ENCODE results near the gene SERPINC1. TPM values are rescaled to one million over a fixed set of nuclear protein-coding genes. Genes with fewer than 3 reads are reported as not detected.
"Not testable (repeated sequence)": the region's sequence is repeated elsewhere in the genome, so short reads cannot be mapped to it uniquely, and the experiment has no call there.

The SERPINC1 gene
- total RNA-seq: 0.16 TPM in 1 of 2 replicates, not detected in the other

DNA sequence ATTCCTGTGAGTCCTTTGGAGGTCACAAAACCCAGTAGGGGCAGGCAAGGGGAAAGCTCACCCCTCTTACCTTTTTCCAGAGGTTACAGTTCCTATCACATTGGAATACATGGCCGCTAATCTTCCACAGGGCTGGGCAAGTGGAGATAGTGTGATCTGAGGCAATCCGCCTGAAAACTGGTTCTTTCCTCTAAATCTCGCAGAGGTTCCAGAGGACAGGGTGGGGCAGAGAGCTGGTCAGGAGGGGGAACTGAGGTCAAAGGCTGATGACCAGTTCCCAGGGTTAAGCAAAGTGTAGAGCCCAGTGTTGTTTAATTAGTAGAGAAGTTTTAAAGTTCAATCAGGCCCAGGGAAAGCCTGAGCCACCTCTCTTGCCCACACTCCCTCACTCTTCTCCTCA lies at the start of gene SERPINC1:
Gene SERPINC1 (minus strand): TSS at position 179 of the 400 bp plus-strand sequence. CDS start 68 bp downstream, at position 111.
- Mint-ChIP-seq H3K27me3 (ENCODE audit: low read depth) (no peaks in the 10 kb centered on the region), H3K4me3 (ENCODE audit: low read depth) (no peak within 1 kb of the TSS), H3K27ac (no peak within 1 kb of the TSS), H3K36me3 (ENCODE audit: low read depth) (no peaks in the 10 kb centered on the region), H3K9me3 (no peaks in the 10 kb centered on the region), H3K4me1 (ENCODE audit: low read depth) (no peaks in the 10 kb centered on the region)
- intact Hi-C loops (cut with micrococcal nuclease): no loop called here
- no peak for DNase-seq (ENCODE audit: low spot score)

- H3K9me3 Mint-ChIP-seq; H3K4me1 Mint-ChIP-seq (ENCODE audit: low read depth); H3K27me3 Mint-ChIP-seq (ENCODE audit: low read depth); H3K27ac Mint-ChIP-seq; H3K4me3 Mint-ChIP-seq (ENCODE audit: low read depth); DNase-seq (ENCODE audit: low spot score): not testable (repeated sequence)
- intact Hi-C loops (cut with micrococcal nuclease): loop anchor here (10.0 kb wide), 1 partner anchor 249 kb away; no protein-coding TSS in a partner anchor
- peaks cover 51% of the 10 kb centered on the region for H3K36me3 Mint-ChIP-seq (ENCODE audit: low read depth)
Observed at GRCh38 chr1:173965896-173966295, 48.8 kb upstream of the SERPINC1 start.

- peaks cover 65% of the 10 kb centered on the region for H3K36me3 Mint-ChIP-seq (ENCODE audit: low read depth)
- no peak overlapping the region for H3K27ac Mint-ChIP-seq
- DNase-seq (ENCODE audit: low spot score): no peak
- H3K27me3 Mint-ChIP-seq (ENCODE audit: low read depth): no peaks in the 10 kb centered on the region
- intact Hi-C loops (cut with micrococcal nuclease): loop anchor here (10.0 kb wide), 1 partner anchor 251 kb away; no protein-coding TSS in a partner anchor
- no peak overlapping the region for H3K4me3 Mint-ChIP-seq (ENCODE audit: low read depth)
- no peaks in the 10 kb centered on the region for H3K9me3 Mint-ChIP-seq
- peaks cover 6% of the 10 kb centered on the region for H3K4me1 Mint-ChIP-seq (ENCODE audit: low read depth)
Observed at GRCh38 chr1:173963477-173963876, 46.4 kb upstream of the SERPINC1 start.

DNA sequence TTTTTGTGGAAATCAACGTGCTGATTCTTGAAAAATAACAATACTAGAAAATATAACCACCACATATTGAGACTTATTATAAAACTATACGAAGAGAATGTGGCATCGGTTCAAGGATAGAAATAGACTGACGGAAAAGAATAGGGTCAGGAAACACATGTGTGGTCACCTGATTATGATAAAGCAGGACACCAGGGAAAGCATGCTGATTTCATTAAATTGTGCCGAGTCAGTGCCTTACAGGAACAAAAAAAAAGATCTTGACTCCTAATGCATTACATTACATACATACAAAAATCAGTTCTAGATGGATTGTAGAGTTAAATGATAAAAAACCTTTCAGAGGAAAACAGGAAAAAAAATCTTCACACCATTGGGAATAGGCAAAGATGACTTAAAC lies 43.5 kb upstream of the SERPINC1 start:
- peaks cover 3% of the 10 kb centered on the region for H3K4me1 Mint-ChIP-seq (ENCODE audit: low read depth)
- no peaks in the 10 kb centered on the region for H3K9me3 Mint-ChIP-seq
- H3K27me3 Mint-ChIP-seq (ENCODE audit: low read depth): no peaks in the 10 kb centered on the region
- intact Hi-C loops (cut with micrococcal nuclease): loop anchor here (10.0 kb wide), 1 partner anchor 254 kb away; no protein-coding TSS in a partner anchor
- peaks cover 64% of the 10 kb centered on the region for H3K36me3 Mint-ChIP-seq (ENCODE audit: low read depth)
- no peak overlapping the region for H3K27ac Mint-ChIP-seq
- H3K4me3 Mint-ChIP-seq (ENCODE audit: low read depth): no peak overlapping the region
- no peak for DNase-seq (ENCODE audit: low spot score)

- Mint-ChIP-seq H3K4me1 (ENCODE audit: low read depth) (peaks cover 12% of the 10 kb centered on the region), H3K27ac (no peak overlapping the region), H3K4me3 (ENCODE audit: low read depth) (no peak overlapping the region), H3K27me3 (ENCODE audit: low read depth) (no peaks in the 10 kb centered on the region), H3K9me3 (no peaks in the 10 kb centered on the region), H3K36me3 (ENCODE audit: low read depth) (peaks cover 70% of the 10 kb centered on the region)
- intact Hi-C loops (cut with micrococcal nuclease): loop anchor here (5.0 kb wide), 1 partner anchor 87 kb away; the partner anchor contains the start of genes GAS5 and ZBTB37
- DNase-seq (ENCODE audit: low spot score): no peak
Observed at GRCh38 chr1:173954179-173954578, 37.1 kb upstream of the SERPINC1 start.

DNA sequence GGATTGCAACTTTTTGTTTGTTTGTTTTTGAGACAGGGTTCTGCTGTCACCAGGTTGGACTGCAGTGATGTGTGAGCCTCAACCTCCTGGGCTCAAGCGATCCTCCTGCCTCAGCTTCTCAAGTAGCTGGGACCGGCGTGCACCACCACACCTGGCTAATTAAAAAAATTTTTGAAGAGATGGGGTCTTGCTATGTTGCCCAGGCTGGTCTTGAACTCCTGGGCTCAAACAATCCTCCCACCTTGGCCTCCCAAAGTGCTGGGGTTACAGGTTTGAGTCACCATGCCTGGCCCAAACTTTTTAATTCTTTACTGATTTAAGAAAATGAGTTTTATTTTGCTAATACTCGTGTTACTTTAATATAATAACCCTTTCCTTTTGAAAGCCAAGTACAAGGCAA lies 31.5 kb upstream of the SERPINC1 start:
- no peaks in the 10 kb centered on the region for H3K9me3 Mint-ChIP-seq
- no peak for DNase-seq (ENCODE audit: low spot score)
- peaks cover 8% of the 10 kb centered on the region for H3K4me1 Mint-ChIP-seq (ENCODE audit: low read depth)
- intact Hi-C loops (cut with micrococcal nuclease): no loop called here
- no peaks in the 10 kb centered on the region for H3K27me3 Mint-ChIP-seq (ENCODE audit: low read depth)
- H3K36me3 Mint-ChIP-seq (ENCODE audit: low read depth): peaks cover 61% of the 10 kb centered on the region
- H3K4me3 Mint-ChIP-seq (ENCODE audit: low read depth): no peak overlapping the region
- H3K27ac Mint-ChIP-seq: no peak overlapping the region

DNA sequence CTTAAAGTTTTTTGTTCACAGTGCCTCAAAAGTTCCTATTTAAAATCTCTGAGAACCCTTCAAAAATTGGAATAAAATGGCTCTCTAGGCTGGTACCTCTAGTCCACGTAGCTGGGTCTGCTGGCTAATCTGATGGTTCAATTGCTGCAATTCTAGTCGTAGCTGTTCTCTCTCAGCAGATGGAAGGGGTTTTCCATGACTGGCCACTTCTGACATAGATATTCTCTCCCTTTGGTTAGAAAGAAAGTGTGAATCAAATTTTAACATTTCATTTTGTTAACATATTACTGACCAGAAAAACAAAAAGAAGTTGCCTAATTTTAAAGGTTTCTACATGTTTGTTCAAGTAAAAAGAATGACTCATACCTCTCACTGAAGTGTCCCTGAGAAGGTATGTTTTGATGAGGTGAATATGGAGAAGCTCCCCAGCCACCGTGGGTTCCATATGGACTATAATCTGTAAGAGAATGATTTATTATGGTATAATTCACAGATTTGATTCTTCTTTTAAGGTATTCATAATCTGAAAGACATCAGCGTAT lies 29.3 kb upstream of the SERPINC1 start:
- intact Hi-C loops (cut with micrococcal nuclease): no loop called here
- H3K27me3 Mint-ChIP-seq (ENCODE audit: low read depth): no peaks in the 10 kb centered on the region
- H3K4me3 Mint-ChIP-seq (ENCODE audit: low read depth): no peak overlapping the region
- H3K36me3 Mint-ChIP-seq (ENCODE audit: low read depth): peaks cover 53% of the 10 kb centered on the region
- no peaks in the 10 kb centered on the region for H3K4me1 Mint-ChIP-seq (ENCODE audit: low read depth)
- H3K9me3 Mint-ChIP-seq: no peaks in the 10 kb centered on the region
- no peak for DNase-seq (ENCODE audit: low spot score)
- peak overlapping the region; percentile 11 for H3K27ac Mint-ChIP-seq

DNA sequence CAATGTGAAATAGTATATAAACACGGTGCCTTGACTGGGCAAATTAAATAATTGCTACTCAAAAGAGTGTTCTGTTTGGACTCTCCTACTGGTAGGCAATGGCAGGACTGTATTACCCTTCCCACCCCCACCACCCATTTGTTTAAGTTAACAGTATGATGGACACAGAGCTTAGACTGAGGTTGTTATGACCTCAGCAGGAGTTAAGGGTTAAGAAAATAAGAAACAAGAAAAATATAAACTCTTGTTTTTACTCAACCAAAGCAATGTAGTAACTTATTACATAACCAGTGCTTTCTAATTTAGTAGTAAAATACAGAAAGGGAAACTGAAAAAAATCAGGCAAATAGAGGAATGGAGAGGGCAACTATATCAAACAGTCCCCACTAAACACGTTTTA lies 19.9 kb upstream of the SERPINC1 start:
- H3K4me1 Mint-ChIP-seq (ENCODE audit: low read depth): peaks cover 1% of the 10 kb centered on the region
- intact Hi-C loops (cut with micrococcal nuclease): no loop called here
- H3K4me3 Mint-ChIP-seq (ENCODE audit: low read depth): no peak overlapping the region
- no peak overlapping the region for H3K27ac Mint-ChIP-seq
- no peak for DNase-seq (ENCODE audit: low spot score)
- peaks cover 61% of the 10 kb centered on the region for H3K36me3 Mint-ChIP-seq (ENCODE audit: low read depth)
- H3K27me3 Mint-ChIP-seq (ENCODE audit: low read depth): no peaks in the 10 kb centered on the region
- H3K9me3 Mint-ChIP-seq: no peaks in the 10 kb centered on the region

DNA sequence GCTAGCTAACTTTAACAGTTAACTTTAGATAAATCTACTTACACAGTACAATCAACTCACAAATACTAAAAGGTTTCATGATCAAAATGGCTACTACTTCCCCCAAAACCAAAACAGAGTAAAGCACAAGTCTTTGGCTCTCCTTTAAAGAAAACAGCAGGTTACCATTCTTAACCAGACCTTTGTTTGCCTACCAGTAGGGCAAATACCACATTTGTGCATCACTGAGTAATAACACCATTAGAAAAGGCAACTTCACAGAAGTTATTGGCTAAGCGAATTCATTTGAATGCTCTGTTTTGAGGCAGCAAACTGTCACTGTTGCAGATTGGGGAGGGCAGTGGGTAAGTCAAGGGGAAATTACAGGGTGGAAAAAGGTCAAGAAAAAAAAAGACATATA lies 17.3 kb upstream of the SERPINC1 start:
- Mint-ChIP-seq H3K4me1 (ENCODE audit: low read depth) (peaks cover 1% of the 10 kb centered on the region), H3K4me3 (ENCODE audit: low read depth) (no peak overlapping the region), H3K36me3 (ENCODE audit: low read depth) (peaks cover 53% of the 10 kb centered on the region), H3K27me3 (ENCODE audit: low read depth) (no peaks in the 10 kb centered on the region), H3K9me3 (no peaks in the 10 kb centered on the region), H3K27ac (no peak overlapping the region)
- intact Hi-C loops (cut with micrococcal nuclease): no loop called here
- no peak for DNase-seq (ENCODE audit: low spot score)

DNA sequence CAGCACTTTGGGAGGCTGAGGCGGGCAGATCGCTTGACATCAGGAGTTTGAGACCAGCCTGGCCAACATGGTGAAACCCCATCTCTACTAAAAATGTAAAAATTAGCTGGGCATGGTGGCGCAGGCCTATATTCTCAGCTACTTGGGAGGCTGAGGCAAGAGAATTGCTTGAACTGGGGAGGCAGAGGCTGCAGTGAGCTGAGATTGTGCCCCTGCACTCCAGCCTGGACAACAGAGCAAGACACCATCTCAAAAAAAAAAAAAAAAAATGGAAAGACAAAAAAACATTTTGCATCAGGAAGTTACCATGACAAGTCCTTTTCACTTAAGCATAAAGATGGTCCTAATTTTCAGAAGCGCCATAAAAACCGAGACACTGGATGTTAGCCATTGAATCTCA lies 13.4 kb upstream of the SERPINC1 start:
- DNase-seq (ENCODE audit: low spot score); H3K4me1 Mint-ChIP-seq (ENCODE audit: low read depth); H3K27ac Mint-ChIP-seq; H3K27me3 Mint-ChIP-seq (ENCODE audit: low read depth); intact Hi-C loops (cut with micrococcal nuclease); H3K9me3 Mint-ChIP-seq; H3K4me3 Mint-ChIP-seq (ENCODE audit: low read depth): not testable (repeated sequence)
- peaks cover 26% of the 10 kb centered on the region for H3K36me3 Mint-ChIP-seq (ENCODE audit: low read depth)

DNA sequence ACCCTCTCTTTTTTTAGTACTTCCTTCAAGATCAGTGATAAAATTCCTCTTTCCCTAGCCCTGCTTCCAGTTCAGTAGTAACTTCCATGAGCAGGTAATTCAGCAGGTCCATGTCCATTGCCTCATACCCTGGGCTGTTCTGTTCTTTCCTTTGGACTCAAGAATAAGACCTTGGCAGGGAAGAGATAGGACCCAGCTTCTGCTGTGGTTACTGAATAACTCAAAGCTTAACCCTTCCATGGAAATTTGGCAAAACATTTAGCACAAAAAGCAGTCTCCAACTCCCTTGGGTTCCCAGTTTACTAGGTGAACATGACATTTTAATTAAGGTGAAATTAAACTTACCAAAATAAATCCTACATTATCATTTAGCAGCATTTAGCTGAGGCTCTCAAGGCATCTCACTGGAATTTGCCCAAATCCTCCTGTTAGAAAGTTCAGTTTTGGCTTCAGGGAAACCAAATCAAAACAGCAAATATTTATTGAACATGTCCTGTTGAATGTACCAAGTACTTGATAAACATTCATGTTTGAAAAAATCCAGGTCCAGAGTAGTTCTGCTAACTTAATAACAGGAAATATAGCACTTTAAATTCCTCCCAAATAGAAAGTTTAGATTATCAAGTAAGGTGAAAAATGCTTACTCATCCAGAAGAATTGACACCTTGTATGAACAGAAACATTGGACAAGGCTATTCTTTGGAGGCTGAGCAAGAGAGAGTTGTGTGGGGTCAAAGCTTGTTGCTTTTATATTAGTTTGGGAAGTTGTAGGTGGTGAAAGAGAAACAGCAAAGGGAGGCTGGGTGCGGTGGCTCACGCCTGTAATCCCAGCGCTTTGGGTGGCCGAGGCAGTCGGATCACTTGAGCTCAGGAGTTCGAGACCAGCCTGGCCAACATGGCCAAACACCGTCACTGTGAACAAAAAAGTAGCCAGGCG lies 8.4 kb upstream of the SERPINC1 start:
- Mint-ChIP-seq H3K27me3 (ENCODE audit: low read depth) (peaks cover 4% of the 10 kb centered on the region), H3K27ac (no peak overlapping the region), H3K9me3 (no peaks in the 10 kb centered on the region)

GRCh38 chr1:173920861-173921260 lies 3.7 kb upstream of the SERPINC1 start:
- no peak overlapping the region for H3K27ac Mint-ChIP-seq
- no peak for DNase-seq (ENCODE audit: low spot score)
- H3K27me3 Mint-ChIP-seq (ENCODE audit: low read depth): peaks cover 4% of the 10 kb centered on the region
- no peaks in the 10 kb centered on the region for H3K36me3 Mint-ChIP-seq (ENCODE audit: low read depth)
- intact Hi-C loops (cut with micrococcal nuclease): no loop called here
- no peak overlapping the region for H3K4me3 Mint-ChIP-seq (ENCODE audit: low read depth)
- no peaks in the 10 kb centered on the region for H3K4me1 Mint-ChIP-seq (ENCODE audit: low read depth)
- H3K9me3 Mint-ChIP-seq: no peaks in the 10 kb centered on the region

More for the DNA sequence above, 8.4 kb upstream of the SERPINC1 start:
- DNase-seq (ENCODE audit: low spot score): no peak
- H3K36me3 Mint-ChIP-seq (ENCODE audit: low read depth): no peaks in the 10 kb centered on the region
- no peak overlapping the region for H3K4me3 Mint-ChIP-seq (ENCODE audit: low read depth)
- intact Hi-C loops (cut with micrococcal nuclease): no loop called here
- no peaks in the 10 kb centered on the region for H3K4me1 Mint-ChIP-seq (ENCODE audit: low read depth)

Measured in activated T-helper 2 cell treated with anti-CD3 and anti-CD28 coated beads, Interferon-gamma antibody, Interleukin-2, Interleukin-4, amounts not matched to agents 10 μg/mL and 5 μg/mL and 100 μg/mL, durations not matched to agents 14 hours and 24 hours and 36 hours (primary cell).